Gastroesophageal sphincter (tissue), 3 donors: Measurements from ENCODE around the gene RAPGEFL1.
"Not testable (repeated sequence)": the region's sequence is repeated elsewhere in the genome, so short reads cannot be mapped to it uniquely, and the experiment has no call there.

ENCODE experiments used
- CTCF ChIP-seq, 4 experiments: fragments of 200-600 bp in 2 of 4; fragments of 450-650 bp in 2 of 4; sonication (generic) in 1 of 4; IDR thresholded peaks; one replicate each; pipeline ENCODE4 v1.5.1; 2017 to 2019; ENCODE audit warnings: antibody characterized with exemption in 4 of 4, mild to moderate bottlenecking in 2 of 4, moderate library complexity in 2 of 4
- POLR2A ChIP-seq, 2 donors: fragments of 450-650 bp; IDR thresholded peaks; one replicate each; pipeline ENCODE4 v1.6.1; 2017; ENCODE audit warnings: antibody characterized with exemption in 2 of 2, mild to moderate bottlenecking in 2 of 2, moderate library complexity in 1 of 2

GRCh38 chr17:40231928-40232327, 54.7 kb downstream of the RAPGEFL1 start:
- TF ChIP-seq CTCF, POLR2A (IDR thresholded peaks at IDR 0.05): not testable (repeated sequence)
